ENCODE measurements around the gene NTRK2.

GRCh38 chr9:84857211-84857610 is 187.7 kb downstream of the NTRK2 start:
- TF ChIP-seq POLR2AphosphoS5 (IDR thresholded peaks at IDR 0.05; ENCODE audit: low read depth), result no peak
- no peak for TF ChIP-seq CTCF (conservative IDR thresholded peaks at IDR 0.05; ENCODE audit: low read depth in 2 of 2)

Data from GM23338 (cell line).